Testis (tissue), 3 donors: ENCODE measurements around the gene TMEM178B. TPM values are rescaled to one million over a fixed set of nuclear protein-coding genes. Genes with fewer than 3 reads are reported as not detected.

Experiments used
- DNase-seq: peaks from one replicate; pipeline ENCODE4 v3.0.0-alpha.2; 2019
- H3K27ac ChIP-seq, 2 donors: fragments of 200-600 bp; sonication (generic); one replicate each; pipeline ENCODE4 v1.5.1; 2019
- H3K27me3 ChIP-seq: fragments of 200-600 bp; sonication (generic); one replicate; pipeline ENCODE4 v1.5.1; 2019
- H3K36me3 ChIP-seq: fragments of 200-600 bp; sonication (generic); one replicate; pipeline ENCODE4 v1.5.1; 2017; ENCODE audit warnings: low read depth; ENCODE audit errors: missing control alignments
- H3K4me1 ChIP-seq: fragments of 200-600 bp; sonication (generic); one replicate; pipeline ENCODE4 v1.5.1; 2019
- H3K4me3 ChIP-seq, 2 donors: fragments of 200-600 bp; sonication (generic); one replicate each; pipeline ENCODE4 v1.5.1; 2017 to 2019
- H3K9me3 ChIP-seq: fragments of 200-600 bp; sonication (generic); one replicate; pipeline ENCODE4 v1.5.1; 2017
- POLR2A ChIP-seq: fragments of 450-650 bp; IDR thresholded peaks from one replicate; pipeline ENCODE4 v1.6.1; 2017; ENCODE audit warnings: antibody characterized with exemption, mild to moderate bottlenecking, moderate library complexity
- WGBS, 2 donors: methylation state at CpG; one replicate each; pipeline ENCODE4 v1.1.5; 2018; 5-methylcytosine and 5-hydroxymethylcytosine counted together
- intact Hi-C: fragments of 100-400 bp; cut with DNase I; formaldehyde crosslinking; loops from one replicate; pipeline ENCODE4 v1.15.1; 2023; ENCODE audit warnings: low total_unique reads
- polyA plus RNA-seq: library from polyadenylated mRNA; stranded (reverse); fragments of 350-450 nt; fragmentation: Illumina TruSeq; extraction: RNeasy Lipid Tissue Mini Kit (QIAGEN cat#74804); gene quantifications from one replicate; pipeline ENCODE4 v1.2.3, GENCODE V29; 2014; ENCODE audit warnings: low read depth, low replicate concordance; ENCODE audit not compliant: insufficient read depth
- total RNA-seq, 2 donors: library from RNA; depleted of rRNA; stranded (reverse); fragments of >200 nt; gene quantifications; one replicate each; pipeline ENCODE4 v1.2.3, GENCODE V29; 2016
- TF ChIP-seq, protein P1 (sequence below), 3 experiments: fragments of 450-650 bp in 2 of 3; fragments of 200-600 bp in 1 of 3; sonication (generic) in 1 of 3; IDR thresholded peaks; one replicate each; pipeline ENCODE4 v1.5.1; 2016 to 2019; ENCODE audit warnings: antibody characterized with exemption in 3 of 3, mild to moderate bottlenecking in 2 of 3, moderate library complexity in 1 of 3

TMEM178B gene
- total and polyA plus RNA-seq, 3 donors from 2014 or later, result 1.7 to 7.2 (median 2.0) TPM

DNA sequence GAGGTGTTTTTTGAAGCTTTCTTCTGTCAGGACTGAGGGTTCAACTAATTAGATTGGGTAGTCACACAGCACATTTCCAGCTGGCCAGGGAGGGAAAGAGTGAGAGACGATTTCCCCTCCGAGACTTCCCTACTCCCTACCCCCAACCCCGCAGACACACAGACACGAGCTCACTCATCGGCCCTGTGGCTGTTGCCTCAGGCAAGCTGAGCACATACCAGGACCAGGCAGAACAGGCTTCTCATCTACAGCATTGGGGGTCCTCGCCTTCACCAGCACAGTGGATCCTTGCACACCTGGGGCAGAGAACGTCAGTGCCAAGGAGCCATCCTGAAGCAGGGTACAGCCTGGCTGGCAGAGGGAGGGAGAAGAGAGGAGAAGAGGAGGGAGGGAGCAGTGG is 144.1 kb downstream of the TMEM178B start:
- H3K4me1 ChIP-seq, result no peaks in the 10 kb centered on the region
- DNase-seq, result no peak
- intact Hi-C loops, result no loop called here
- H3K4me3 ChIP-seq, result no peak overlapping the region
- H3K27ac ChIP-seq, result no peak overlapping the region
- TF ChIP-seq POLR2A, result no peak
- TF ChIP-seq, protein P1, sequence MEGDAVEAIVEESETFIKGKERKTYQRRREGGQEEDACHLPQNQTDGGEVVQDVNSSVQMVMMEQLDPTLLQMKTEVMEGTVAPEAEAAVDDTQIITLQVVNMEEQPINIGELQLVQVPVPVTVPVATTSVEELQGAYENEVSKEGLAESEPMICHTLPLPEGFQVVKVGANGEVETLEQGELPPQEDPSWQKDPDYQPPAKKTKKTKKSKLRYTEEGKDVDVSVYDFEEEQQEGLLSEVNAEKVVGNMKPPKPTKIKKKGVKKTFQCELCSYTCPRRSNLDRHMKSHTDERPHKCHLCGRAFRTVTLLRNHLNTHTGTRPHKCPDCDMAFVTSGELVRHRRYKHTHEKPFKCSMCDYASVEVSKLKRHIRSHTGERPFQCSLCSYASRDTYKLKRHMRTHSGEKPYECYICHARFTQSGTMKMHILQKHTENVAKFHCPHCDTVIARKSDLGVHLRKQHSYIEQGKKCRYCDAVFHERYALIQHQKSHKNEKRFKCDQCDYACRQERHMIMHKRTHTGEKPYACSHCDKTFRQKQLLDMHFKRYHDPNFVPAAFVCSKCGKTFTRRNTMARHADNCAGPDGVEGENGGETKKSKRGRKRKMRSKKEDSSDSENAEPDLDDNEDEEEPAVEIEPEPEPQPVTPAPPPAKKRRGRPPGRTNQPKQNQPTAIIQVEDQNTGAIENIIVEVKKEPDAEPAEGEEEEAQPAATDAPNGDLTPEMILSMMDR (IDR thresholded peaks at IDR 0.05), result no peak
- no peaks in the 10 kb centered on the region for H3K36me3 ChIP-seq
- WGBS, 2 donors, result 74 to 78% methylated on average over 6 to 7 of the region's 7 CpGs
- H3K9me3 ChIP-seq, result no peaks in the 10 kb centered on the region
- no peaks in the 10 kb centered on the region for H3K27me3 ChIP-seq

DNA sequence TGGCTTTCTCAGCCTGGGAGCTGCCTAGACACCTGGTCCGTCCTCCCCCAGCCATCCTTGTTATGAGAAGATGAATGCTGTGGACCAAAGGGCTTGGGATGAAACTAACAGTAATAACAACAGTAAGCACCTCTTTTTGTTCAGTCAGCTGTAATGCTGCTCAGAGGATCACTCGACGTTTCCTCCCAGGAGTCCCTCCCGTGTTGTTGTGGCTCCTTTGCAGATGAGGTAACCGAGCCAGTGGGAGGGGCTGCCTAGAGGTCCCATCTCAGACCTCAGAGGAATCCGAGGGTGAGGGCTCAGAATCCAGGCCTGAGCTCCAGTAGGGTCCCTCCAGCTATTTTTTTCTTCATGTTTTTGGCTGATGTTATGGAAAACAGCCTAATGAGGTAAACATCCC is 145.1 kb downstream of the TMEM178B start:
- WGBS, 2 donors, result 76 to 78% methylated on average over 5 of the region's 6 CpGs
- intact Hi-C loops, result no loop called here
- H3K4me1 ChIP-seq, result no peaks in the 10 kb centered on the region
- no peaks in the 10 kb centered on the region for H3K9me3 ChIP-seq
- no peak for DNase-seq
- no peaks in the 10 kb centered on the region for H3K27me3 ChIP-seq
- no peaks in the 10 kb centered on the region for H3K36me3 ChIP-seq
- H3K4me3 ChIP-seq, result no peak overlapping the region
- no peak for TF ChIP-seq POLR2A
- TF ChIP-seq, protein P1 (IDR thresholded peaks at IDR 0.05), result no peak
- H3K27ac ChIP-seq, result no peak overlapping the region

DNA sequence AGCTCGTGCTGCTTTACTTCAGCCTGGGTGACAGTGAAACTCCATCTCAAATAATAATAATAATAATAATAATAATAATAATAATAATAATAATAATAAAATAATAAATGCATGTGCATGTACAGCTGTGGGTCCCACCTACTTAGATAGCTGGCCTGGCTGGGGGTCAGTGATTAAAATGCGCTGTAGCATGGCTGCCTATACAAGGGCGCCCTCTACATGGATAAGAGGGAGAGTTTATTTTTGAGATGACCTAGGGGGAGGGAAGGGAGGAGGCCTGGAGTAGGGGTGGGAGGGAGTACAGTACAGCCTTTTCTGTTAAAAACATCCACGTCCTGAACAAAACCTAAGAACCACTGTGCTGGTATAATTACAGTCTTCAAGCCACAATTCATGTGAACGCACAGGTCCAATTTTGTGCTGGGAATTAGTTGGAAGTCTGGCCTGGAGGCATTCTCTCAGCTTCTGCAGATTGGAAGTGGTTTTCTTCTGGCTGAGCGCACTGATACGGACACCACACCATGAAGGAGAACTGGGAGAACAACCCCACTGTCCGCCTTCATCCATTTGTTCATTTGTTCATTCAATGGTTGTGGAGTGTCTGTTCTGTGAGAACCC is 146.5 kb downstream of the TMEM178B start:
- no peaks in the 10 kb centered on the region for H3K9me3 ChIP-seq
- H3K4me1 ChIP-seq, result no peaks in the 10 kb centered on the region
- no peak for TF ChIP-seq POLR2A
- TF ChIP-seq, protein P1 (IDR thresholded peaks at IDR 0.05), result no peak
- H3K27me3 ChIP-seq, result no peaks in the 10 kb centered on the region
- no peak overlapping the region for H3K4me3 ChIP-seq
- no peak for DNase-seq
- WGBS, 2 donors, result 74 to 86% methylated on average over 8 of the region's 8 CpGs
- intact Hi-C loops, result no loop called here
- no peak overlapping the region for H3K27ac ChIP-seq
- no peaks in the 10 kb centered on the region for H3K36me3 ChIP-seq

DNA sequence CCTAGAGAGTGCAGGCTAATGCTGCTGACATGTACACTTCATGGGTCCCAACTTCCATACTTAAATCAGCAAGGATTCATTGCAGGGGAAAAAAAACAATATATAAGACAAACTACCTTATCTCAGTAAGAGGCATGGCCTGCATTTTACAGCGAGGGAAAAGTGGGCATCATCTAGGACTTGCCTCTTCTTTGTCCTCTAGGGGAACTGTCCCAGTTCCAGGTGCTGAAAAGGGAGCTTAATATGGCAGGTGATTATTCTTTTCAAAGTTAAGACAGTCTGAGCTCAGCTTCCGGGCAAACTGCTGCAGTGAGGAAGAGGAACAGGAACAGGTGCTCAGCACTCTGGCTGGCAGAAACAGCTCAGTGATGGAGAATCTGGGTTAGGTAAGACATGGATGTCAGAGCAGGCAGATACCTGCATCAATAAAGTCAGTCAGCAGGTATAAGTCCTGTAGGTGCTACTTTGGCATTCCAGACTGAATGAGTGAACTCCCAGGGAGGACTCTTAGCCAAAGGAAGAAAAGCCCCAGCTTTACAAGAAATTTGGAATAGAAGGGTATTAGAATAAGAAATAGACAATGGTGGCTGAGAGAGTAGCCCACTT is 147.2 kb downstream of the TMEM178B start:
- TF ChIP-seq, protein P1 (IDR thresholded peaks at IDR 0.05), result no peak
- no peak for TF ChIP-seq POLR2A
- Histone ChIP-seq H3K4me3 (no peak overlapping the region), H3K27me3 (no peaks in the 10 kb centered on the region), H3K27ac (no peak overlapping the region), H3K36me3 (no peaks in the 10 kb centered on the region), H3K9me3 (no peaks in the 10 kb centered on the region), H3K4me1 (no peaks in the 10 kb centered on the region)
- WGBS, 2 donors, result 51 to 71% methylated on average over 2 of the region's 2 CpGs
- no peak for DNase-seq
- intact Hi-C loops, result no loop called here
